Mucosa of gallbladder (tissue), 1 donor: ENCODE measurements around the gene RTP5. TPM values are rescaled to one million over a fixed set of nuclear protein-coding genes. Genes with fewer than 3 reads are reported as not detected.
"Not testable (repeated sequence)": the region's sequence is repeated elsewhere in the genome, so short reads cannot be mapped to it uniquely, and the experiment has no call there.

Experiments used
- DNase-seq: peaks from one replicate; pipeline ENCODE4 v3.0.0-alpha.2; 2020; ENCODE audit warnings: low spot score
- total RNA-seq: library from RNA; stranded (reverse); gene quantifications from one replicate; pipeline ENCODE4 v1.2.1, GENCODE V29; 2021
- donor health status: DM: no; HTN: no; CAD: no.

The RTP5 gene
- total RNA-seq, 1 donor from 2014 or later = not detected

- DNase-seq = not testable (repeated sequence)
Observed at GRCh38 chr2:241922816-241923601, 53.5 kb downstream of the RTP5 start.

Other genes with a start within 250 kb of the RTP5 start
- 53.8 TPM for gene THAP4, start 232.6 kb upstream of the RTP5 start, total RNA-seq
- 130 TPM for gene ATG4B, start 232.0 kb upstream of the RTP5 start, total RNA-seq
- gene DTYMK, start 182.9 kb upstream of the RTP5 start, total RNA-seq = 26.2 TPM
- gene ING5, start 167.7 kb upstream of the RTP5 start, total RNA-seq = 47.4 TPM
- 71.5 TPM for gene D2HGDH, start 135.1 kb upstream of the RTP5 start, total RNA-seq
- 26.4 TPM for gene GAL3ST2, start 92.9 kb upstream of the RTP5 start, total RNA-seq
- 34.8 TPM for gene NEU4, start 60.5 kb upstream of the RTP5 start, total RNA-seq
- 1.5 TPM for gene PDCD1, start 10.8 kb upstream of the RTP5 start, total RNA-seq